ENCODE data around the gene BPI. TPM values are rescaled to one million over a fixed set of nuclear protein-coding genes. Genes with fewer than 3 reads are reported as not detected.
"Not testable (repeated sequence)": the region's sequence is repeated elsewhere in the genome, so short reads cannot be mapped to it uniquely, and the experiment has no call there.

BPI gene
- total RNA-seq, 4 donors from 2014 or later: 0.66 to 0.92 TPM; not detected in 2

GRCh38 chr20:38311491-38311890, 7.5 kb downstream of the BPI start:
- Histone ChIP-seq H3K27me3 (peaks cover 0 to 12% (median 0%) of the 10 kb centered on the region in 4 donors), H3K27ac (replicated peaks in 1 of 4) (no peak overlapping the region), H3K4me3 (no peak overlapping the region), H3K4me1 (no peaks in the 10 kb centered on the region), H3K36me3 (no peaks in the 10 kb centered on the region), H3K9me3 (no peaks in the 10 kb centered on the region)
- WGBS: 59% methylated on average over 3 of the region's 3 CpGs
- intact Hi-C loops (cut with DNase I): loop anchor here (5.0 kb wide), 1 partner anchor 79 kb away; no protein-coding TSS in a partner anchor
- no peak for DNase-seq (ENCODE audit: extremely low spot score)
- TF ChIP-seq POLR2AphosphoS5 (IDR thresholded peaks at IDR 0.05): no peak

DNA sequence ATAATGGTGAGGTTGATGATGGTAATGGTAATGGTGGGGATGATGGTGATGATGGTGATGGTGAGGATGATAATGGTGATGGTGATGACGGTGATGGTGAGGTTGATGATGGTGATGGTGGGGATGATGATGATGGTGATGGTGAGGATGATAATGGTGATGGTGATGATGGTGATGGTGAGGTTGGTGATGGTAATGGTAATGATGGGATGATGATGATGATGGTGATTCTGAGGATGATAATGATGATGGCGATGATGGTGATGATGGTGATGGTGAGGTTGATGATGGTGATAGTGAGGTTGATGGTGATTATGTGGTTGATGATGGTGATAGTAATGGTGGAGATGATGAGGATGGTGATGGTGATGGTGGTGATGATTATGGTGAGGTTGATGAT, 9.7 kb downstream of the BPI start:
- intact Hi-C loops (cut with DNase I): loop anchor here (5.0 kb wide), 1 partner anchor 81 kb away; no protein-coding TSS in a partner anchor

GRCh38 chr20:38314350-38314749, 10.4 kb downstream of the BPI start:
- H3K27ac ChIP-seq (replicated peaks in 1 of 4); H3K4me3 ChIP-seq; H3K27me3 ChIP-seq; H3K36me3 ChIP-seq; H3K9me3 ChIP-seq; H3K4me1 ChIP-seq; DNase-seq (ENCODE audit: extremely low spot score): not testable (repeated sequence)
- 96% methylated on average over 1 of the region's 1 CpG for WGBS
- intact Hi-C loops (cut with DNase I): loop anchor here (5.0 kb wide), 1 partner anchor 82 kb away; no protein-coding TSS in a partner anchor

More for the DNA sequence above, 9.7 kb downstream of the BPI start:
- H3K4me3 ChIP-seq: no peak overlapping the region
- WGBS: 93% methylated on average over 2 of the region's 2 CpGs
- TF ChIP-seq POLR2A (IDR thresholded peaks at IDR 0.05; ENCODE audit: low read depth) (no peak), EP300 (IDR thresholded peaks at IDR 0.05) (no peak), POLR2AphosphoS5 (IDR thresholded peaks at IDR 0.05) (no peak)
- TF ChIP-seq, protein P1, sequence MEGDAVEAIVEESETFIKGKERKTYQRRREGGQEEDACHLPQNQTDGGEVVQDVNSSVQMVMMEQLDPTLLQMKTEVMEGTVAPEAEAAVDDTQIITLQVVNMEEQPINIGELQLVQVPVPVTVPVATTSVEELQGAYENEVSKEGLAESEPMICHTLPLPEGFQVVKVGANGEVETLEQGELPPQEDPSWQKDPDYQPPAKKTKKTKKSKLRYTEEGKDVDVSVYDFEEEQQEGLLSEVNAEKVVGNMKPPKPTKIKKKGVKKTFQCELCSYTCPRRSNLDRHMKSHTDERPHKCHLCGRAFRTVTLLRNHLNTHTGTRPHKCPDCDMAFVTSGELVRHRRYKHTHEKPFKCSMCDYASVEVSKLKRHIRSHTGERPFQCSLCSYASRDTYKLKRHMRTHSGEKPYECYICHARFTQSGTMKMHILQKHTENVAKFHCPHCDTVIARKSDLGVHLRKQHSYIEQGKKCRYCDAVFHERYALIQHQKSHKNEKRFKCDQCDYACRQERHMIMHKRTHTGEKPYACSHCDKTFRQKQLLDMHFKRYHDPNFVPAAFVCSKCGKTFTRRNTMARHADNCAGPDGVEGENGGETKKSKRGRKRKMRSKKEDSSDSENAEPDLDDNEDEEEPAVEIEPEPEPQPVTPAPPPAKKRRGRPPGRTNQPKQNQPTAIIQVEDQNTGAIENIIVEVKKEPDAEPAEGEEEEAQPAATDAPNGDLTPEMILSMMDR (IDR thresholded peaks at IDR 0.05): no peak
- DNase-seq (ENCODE audit: extremely low spot score): no peak
- no peaks in the 10 kb centered on the region for H3K9me3 ChIP-seq
- no peaks in the 10 kb centered on the region for H3K36me3 ChIP-seq
- peaks cover 0 to 8% (median 0%) of the 10 kb centered on the region in 4 donors for H3K27me3 ChIP-seq
- no peaks in the 10 kb centered on the region for H3K4me1 ChIP-seq
- no peak overlapping the region for H3K27ac ChIP-seq (replicated peaks in 1 of 4)

DNA sequence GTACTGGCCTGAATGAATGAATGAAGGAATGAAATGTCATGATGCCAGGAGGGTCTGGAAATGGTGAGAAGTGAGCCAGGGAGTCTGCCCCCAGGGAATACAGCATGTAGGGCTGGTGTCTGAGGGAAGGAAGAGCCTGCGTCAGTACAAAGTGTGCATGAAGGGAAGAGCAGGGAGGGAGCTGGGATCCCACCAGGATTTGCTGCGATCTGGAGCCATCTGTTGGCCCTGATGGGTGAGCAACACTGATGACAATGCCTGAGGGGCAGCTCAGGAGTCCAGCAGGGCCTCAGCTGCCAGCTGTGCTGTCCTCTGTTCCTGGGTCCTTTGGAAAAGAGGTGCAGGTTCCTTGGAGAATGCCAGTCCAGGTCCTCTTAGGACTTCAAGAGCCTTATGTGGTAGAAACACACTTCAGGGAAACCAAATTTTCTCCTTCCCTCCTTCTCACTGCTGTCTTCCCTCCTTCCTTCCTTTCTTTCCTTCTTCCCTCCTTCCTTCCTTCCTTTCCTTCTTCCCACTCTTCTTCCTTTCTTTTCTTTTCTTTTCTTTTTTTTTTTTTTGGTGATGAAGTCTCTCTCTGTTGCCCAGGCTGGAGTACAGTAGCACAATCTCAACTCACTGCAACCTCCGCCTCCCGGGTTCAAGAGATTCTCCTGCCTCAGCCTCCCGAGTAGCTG, 11.5 kb downstream of the BPI start:
- H3K4me3 ChIP-seq: no peak overlapping the region
- no peaks in the 10 kb centered on the region for H3K36me3 ChIP-seq
- intact Hi-C loops (cut with DNase I): no loop called here
- TF ChIP-seq, protein P1 (IDR thresholded peaks at IDR 0.05): no peak
- TF ChIP-seq POLR2AphosphoS5 (IDR thresholded peaks at IDR 0.05): no peak
- no peak for TF ChIP-seq POLR2A (IDR thresholded peaks at IDR 0.05; ENCODE audit: low read depth)
- no peak for TF ChIP-seq EP300 (IDR thresholded peaks at IDR 0.05)
- H3K9me3 ChIP-seq: no peaks in the 10 kb centered on the region
- DNase-seq (ENCODE audit: extremely low spot score): no peak
- no peaks in the 10 kb centered on the region for H3K4me1 ChIP-seq
- 80% methylated on average over 5 of the region's 5 CpGs for WGBS
- H3K27ac ChIP-seq (replicated peaks in 1 of 4): no peak overlapping the region
- H3K27me3 ChIP-seq: peaks cover 0 to 11% (median 0%) of the 10 kb centered on the region in 4 donors

GRCh38 chr20:38316341-38316740, 12.4 kb downstream of the BPI start:
- Histone ChIP-seq H3K27ac (replicated peaks in 1 of 4) (no peak overlapping the region), H3K4me3 (no peak overlapping the region), H3K36me3 (no peaks in the 10 kb centered on the region), H3K4me1 (no peaks in the 10 kb centered on the region), H3K27me3 (peaks cover 0 to 14% (median 0%) of the 10 kb centered on the region in 4 donors), H3K9me3 (no peaks in the 10 kb centered on the region)
- TF ChIP-seq POLR2A (IDR thresholded peaks at IDR 0.05; ENCODE audit: low read depth) (no peak), EP300 (IDR thresholded peaks at IDR 0.05) (no peak), POLR2AphosphoS5 (IDR thresholded peaks at IDR 0.05) (no peak)
- TF ChIP-seq, protein P1 (IDR thresholded peaks at IDR 0.05): no peak
- intact Hi-C loops (cut with DNase I): no loop called here
- WGBS: 100% methylated on average over 4 of the region's 4 CpGs
- DNase-seq (ENCODE audit: extremely low spot score): no peak
